Thyroid gland (tissue), 4 donors: ENCODE measurements around the gene SIL1. TPM values are rescaled to one million over a fixed set of nuclear protein-coding genes. Genes with fewer than 3 reads are reported as not detected.
A peak's percentile ranks its signal among the peaks of the same experiment; 100 is the strongest.
"Not testable (repeated sequence)": the region's sequence is repeated elsewhere in the genome, so short reads cannot be mapped to it uniquely, and the experiment has no call there.

Experiments used
- DNase-seq, 2 donors: peaks; one replicate each; pipeline ENCODE4 v3.0.0-alpha.2; 2019
- H3K27ac ChIP-seq, 3 donors: fragments of 200-600 bp; sonication (generic); 1 replicate in 2 of 3; 2 replicates in 1 of 3; pipeline ENCODE4 v1.5.1; 2016 to 2019; ENCODE audit warnings: mild to moderate bottlenecking in 1 of 3, moderate library complexity in 1 of 3
- H3K27me3 ChIP-seq: fragments of 200-600 bp; sonication (generic); one replicate; pipeline ENCODE4 v1.5.1; 2019
- H3K36me3 ChIP-seq, 2 donors: fragments of 200-600 bp; sonication (generic); one replicate each; pipeline ENCODE4 v1.5.1; 2016 to 2019
- H3K4me1 ChIP-seq, 2 donors: fragments of 200-600 bp; sonication (generic); one replicate each; pipeline ENCODE4 v1.5.1; 2017 to 2019
- H3K4me3 ChIP-seq, 3 donors: fragments of 200-600 bp; sonication (generic); replicated peaks in 1 of 3; 1 replicate in 2 of 3; 2 replicates in 1 of 3; pipeline ENCODE4 v1.5.1; 2016; ENCODE audit warnings: mild to moderate bottlenecking in 1 of 3
- H3K9me3 ChIP-seq: fragments of 200-600 bp; sonication (generic); one replicate; pipeline ENCODE4 v1.5.1; 2017
- POLR2A ChIP-seq, 2 donors: fragments of 450-650 bp; IDR thresholded peaks; one replicate each; pipeline ENCODE4 v1.6.1; 2017; ENCODE audit warnings: antibody characterized with exemption in 2 of 2, mild to moderate bottlenecking in 2 of 2, moderate library complexity in 1 of 2
- WGBS, 2 donors: methylation state at CpG; one replicate each; pipeline ENCODE4 v1.1.5; 2017; 5-methylcytosine and 5-hydroxymethylcytosine counted together
- intact Hi-C: fragments of 100-400 bp; cut with DNase I; formaldehyde crosslinking; loops from one replicate; pipeline ENCODE4 v1.15.1; 2023
- total RNA-seq, 4 donors: library from RNA; depleted of rRNA; stranded (reverse); fragments of >200 nt; gene quantifications; one replicate each; pipeline ENCODE4 v1.2.3, GENCODE V29; 2016
- TF ChIP-seq, protein P1 (sequence below), 6 experiments: fragments of 200-600 bp in 3 of 6; fragments of 450-650 bp in 3 of 6; sonication (generic) in 3 of 6; IDR thresholded peaks; one replicate each; pipeline ENCODE4 v1.5.1; 2016 to 2019; ENCODE audit warnings: antibody characterized with exemption in 6 of 6, mild to moderate bottlenecking in 2 of 6, inconsistent platforms in 1 of 6, moderate library complexity in 1 of 6

The SIL1 gene
- total RNA-seq, 4 donors from 2014 or later, result 57.5 to 103 (median 81.7) TPM

DNA sequence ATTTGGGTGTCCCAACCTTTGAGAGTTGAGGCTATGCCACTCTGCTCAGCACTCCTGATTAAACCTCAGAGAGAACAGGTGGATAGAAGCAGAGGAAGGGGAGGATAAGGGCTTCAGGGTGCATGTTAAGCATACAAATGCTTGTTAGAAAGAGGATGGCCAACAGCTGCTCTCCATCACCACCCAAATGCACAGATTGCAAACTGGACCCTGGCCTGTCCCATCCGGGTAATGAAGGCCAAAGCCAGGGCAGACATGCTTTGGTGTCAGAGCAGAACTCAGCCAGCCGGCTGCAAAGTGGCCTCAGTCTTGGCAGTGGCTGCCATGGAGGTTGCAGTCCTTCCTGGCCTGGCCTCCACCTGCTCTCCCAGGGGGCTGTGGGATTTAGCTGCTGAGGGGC is 84.3 kb downstream of the SIL1 start:
- intact Hi-C loops, result no loop called here
- H3K27ac ChIP-seq, result peak overlapping the region in 1 of 3 donors; percentile 4
- no peaks in the 10 kb centered on the region for H3K9me3 ChIP-seq
- no peaks in the 10 kb centered on the region for H3K27me3 ChIP-seq
- peaks cover 38 to 61% of the 10 kb centered on the region in 2 donors for H3K4me1 ChIP-seq
- no peak for TF ChIP-seq POLR2A (IDR thresholded peaks at IDR 0.05)
- TF ChIP-seq, protein P1, sequence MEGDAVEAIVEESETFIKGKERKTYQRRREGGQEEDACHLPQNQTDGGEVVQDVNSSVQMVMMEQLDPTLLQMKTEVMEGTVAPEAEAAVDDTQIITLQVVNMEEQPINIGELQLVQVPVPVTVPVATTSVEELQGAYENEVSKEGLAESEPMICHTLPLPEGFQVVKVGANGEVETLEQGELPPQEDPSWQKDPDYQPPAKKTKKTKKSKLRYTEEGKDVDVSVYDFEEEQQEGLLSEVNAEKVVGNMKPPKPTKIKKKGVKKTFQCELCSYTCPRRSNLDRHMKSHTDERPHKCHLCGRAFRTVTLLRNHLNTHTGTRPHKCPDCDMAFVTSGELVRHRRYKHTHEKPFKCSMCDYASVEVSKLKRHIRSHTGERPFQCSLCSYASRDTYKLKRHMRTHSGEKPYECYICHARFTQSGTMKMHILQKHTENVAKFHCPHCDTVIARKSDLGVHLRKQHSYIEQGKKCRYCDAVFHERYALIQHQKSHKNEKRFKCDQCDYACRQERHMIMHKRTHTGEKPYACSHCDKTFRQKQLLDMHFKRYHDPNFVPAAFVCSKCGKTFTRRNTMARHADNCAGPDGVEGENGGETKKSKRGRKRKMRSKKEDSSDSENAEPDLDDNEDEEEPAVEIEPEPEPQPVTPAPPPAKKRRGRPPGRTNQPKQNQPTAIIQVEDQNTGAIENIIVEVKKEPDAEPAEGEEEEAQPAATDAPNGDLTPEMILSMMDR (IDR thresholded peaks at IDR 0.05), result no peak
- H3K4me3 ChIP-seq, result no peak overlapping the region
- 60 to 80% methylated on average over 1 to 2 of the region's 2 CpGs for WGBS, 2 donors
- DNase-seq, result no peak
- H3K36me3 ChIP-seq, result no peaks in the 10 kb centered on the region

DNA sequence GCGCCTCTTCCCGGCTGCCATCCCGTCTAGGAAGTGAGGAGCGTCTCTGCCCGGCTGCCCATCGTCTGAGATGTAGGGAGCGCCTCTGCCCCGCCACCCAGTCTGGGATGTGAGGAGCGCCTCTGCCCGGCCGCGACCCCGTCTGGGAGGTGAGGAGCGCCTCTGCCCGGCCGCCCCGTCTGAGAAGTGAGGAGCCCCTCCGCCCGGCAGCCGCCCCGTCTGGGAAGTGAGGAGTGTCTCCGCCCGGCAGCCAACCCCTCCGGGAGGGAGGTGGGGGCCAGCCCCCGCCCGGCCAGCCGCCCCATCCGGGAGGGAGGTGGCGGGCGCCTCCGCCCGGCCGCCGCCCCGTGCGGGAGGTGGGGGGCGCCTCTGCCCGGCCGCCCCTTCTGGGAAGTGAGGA is 85.8 kb downstream of the SIL1 start:
- DNase-seq, H3K9me3 ChIP-seq, intact Hi-C loops, H3K27me3 ChIP-seq, H3K36me3 ChIP-seq, H3K27ac ChIP-seq, H3K4me3 ChIP-seq: not testable (repeated sequence)
- 90 to 94% methylated on average over 14 to 16 of the region's 39 CpGs for WGBS, 2 donors
- H3K4me1 ChIP-seq, result peaks cover 49 to 77% of the 10 kb centered on the region in 2 donors

DNA sequence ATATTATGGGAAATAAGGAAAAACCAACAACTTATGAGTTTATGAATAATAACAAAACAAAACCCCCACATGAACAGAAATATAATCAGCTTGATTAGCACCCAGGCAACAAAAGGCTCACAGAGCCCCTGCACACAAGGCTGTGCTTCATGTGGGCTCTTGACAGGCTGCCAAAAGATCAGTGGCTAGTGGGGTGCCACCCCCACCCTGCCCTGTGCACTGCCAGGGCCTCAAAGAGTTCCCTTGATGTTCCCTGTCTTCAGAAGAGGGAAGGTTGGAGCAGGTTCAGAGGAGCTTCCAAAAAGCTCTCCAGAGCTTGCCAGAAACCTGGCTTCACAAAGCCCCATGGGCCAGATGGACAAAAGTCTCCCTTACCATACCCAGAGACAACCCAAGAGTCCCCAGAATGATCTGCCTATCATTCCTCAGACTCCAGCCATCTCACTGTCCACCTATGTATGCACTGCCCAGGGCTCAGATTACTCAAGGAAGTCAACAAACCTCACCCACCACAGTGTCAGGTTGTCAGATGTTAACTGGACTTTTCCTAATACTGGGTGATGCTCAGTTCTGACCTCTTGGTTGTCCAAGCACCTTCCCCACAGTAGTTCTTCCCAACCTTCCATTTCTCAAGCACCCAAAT is 87.5 kb downstream of the SIL1 start:
- Histone ChIP-seq H3K4me3 (no peak overlapping the region), H3K27me3 (no peaks in the 10 kb centered on the region), H3K4me1 (peaks cover 52 to 81% of the 10 kb centered on the region in 2 donors), H3K36me3 (no peaks in the 10 kb centered on the region), H3K27ac (no peak overlapping the region), H3K9me3 (no peaks in the 10 kb centered on the region)
- TF ChIP-seq POLR2A (IDR thresholded peaks at IDR 0.05), result no peak
- TF ChIP-seq, protein P1 (IDR thresholded peaks at IDR 0.05), result no peak
- DNase-seq, result no peak
- intact Hi-C loops, result no loop called here

DNA sequence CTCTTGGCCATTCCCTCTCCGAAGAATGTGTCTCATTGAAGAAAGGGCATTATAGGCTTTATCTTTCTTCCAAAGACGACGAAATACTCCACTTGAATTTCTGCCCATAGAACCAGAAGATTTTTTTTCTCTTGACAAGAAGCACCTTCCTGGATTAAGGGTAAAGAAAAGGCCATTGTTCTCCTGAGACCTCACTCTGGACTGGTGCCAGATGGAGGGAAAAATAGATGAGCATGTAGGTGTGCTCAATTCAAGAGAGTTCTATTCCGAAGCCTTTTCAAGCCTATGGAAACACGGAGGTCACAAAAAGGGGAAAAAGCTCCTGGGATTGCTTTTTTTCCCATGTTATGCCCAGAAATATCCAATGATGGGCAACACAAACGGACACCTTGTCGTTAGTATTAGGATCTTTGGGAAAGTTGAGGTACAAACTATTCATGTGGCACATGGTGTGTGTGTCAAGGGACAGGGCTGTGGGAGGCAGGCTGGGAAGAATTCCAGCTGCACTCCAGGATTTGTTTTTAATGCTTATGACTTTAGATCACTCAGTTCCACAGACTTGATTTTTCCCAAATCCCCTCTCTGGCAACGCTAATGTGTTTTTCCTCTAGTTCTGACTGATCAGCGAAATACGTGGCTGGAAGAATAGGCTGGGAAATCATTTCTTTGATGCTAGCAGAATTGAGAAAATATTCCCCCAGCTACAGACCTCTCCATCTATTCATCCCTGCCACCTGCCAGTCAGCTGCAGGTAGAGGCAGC is 89.9 kb downstream of the SIL1 start:
- peak overlapping the region; percentile 32 to 70 (median 69) for H3K27ac ChIP-seq
- peak; percentile 82 to 84 for DNase-seq
- no peaks in the 10 kb centered on the region for H3K36me3 ChIP-seq
- peaks cover 51 to 83% of the 10 kb centered on the region in 2 donors for H3K4me1 ChIP-seq
- intact Hi-C loops, result no loop called here
- no peak overlapping the region for H3K4me3 ChIP-seq
- no peaks in the 10 kb centered on the region for H3K27me3 ChIP-seq
- WGBS, 2 donors, result 16 to 28% methylated on average over 10 of the region's 10 CpGs
- H3K9me3 ChIP-seq, result no peaks in the 10 kb centered on the region
- TF ChIP-seq, protein P1 (IDR thresholded peaks at IDR 0.05), result no peak

DNA sequence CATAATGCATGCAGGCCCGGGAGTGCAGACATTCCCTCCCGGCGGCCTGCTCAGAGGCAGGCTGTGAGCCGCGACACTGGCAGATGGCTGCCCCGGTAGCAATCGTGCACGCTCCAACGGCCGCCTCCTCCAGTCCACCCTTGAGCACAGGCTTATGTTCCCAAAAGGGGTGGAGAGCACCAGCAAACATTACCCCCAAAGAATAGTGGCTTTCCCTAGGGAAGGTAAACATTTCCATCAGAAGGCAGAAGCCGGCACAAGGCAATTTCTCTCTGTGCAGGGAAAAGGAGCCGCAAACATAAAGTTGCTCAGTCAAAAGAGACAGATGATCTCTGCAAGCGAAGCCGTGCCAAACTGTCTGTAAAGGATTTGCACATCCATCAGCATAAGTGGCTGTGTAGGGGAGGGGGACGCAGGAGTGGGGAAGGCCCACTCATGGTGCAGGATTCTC is 92.5 kb downstream of the SIL1 start:
- Histone ChIP-seq H3K4me1 (peaks cover 50 to 72% of the 10 kb centered on the region in 2 donors), H3K36me3 (no peaks in the 10 kb centered on the region), H3K4me3 (no peak overlapping the region), H3K27me3 (no peaks in the 10 kb centered on the region), H3K9me3 (no peaks in the 10 kb centered on the region), H3K27ac (peak overlapping the region; percentile 23 to 66 (median 43))
- intact Hi-C loops, result no loop called here
- peak; percentile 77 to 78 for DNase-seq
- 35 to 38% methylated on average over 14 to 15 of the region's 15 CpGs for WGBS, 2 donors
- no peak for TF ChIP-seq POLR2A (IDR thresholded peaks at IDR 0.05)
- TF ChIP-seq, protein P1 (IDR thresholded peaks at IDR 0.05), result no peak
